Measurements from ENCODE around the gene CNOT4. TPM values are rescaled to one million over a fixed set of nuclear protein-coding genes. Genes with fewer than 3 reads are reported as not detected.
"Not testable (repeated sequence)": the region's sequence is repeated elsewhere in the genome, so short reads cannot be mapped to it uniquely, and the experiment has no call there.

The CNOT4 gene
- total RNA-seq, 1 donor from 2014 or later: 9.4 TPM

- DNase-seq (ENCODE audit: low read depth): no peak
- no peak overlapping the region for H3K4me3 ChIP-seq (ENCODE audit: low read depth, low read length)
- no peak for TF ChIP-seq CTCF (conservative IDR thresholded peaks at IDR 0.05; ENCODE audit: low read depth, low read length)
Measured at GRCh38 chr7:135321556-135321955, 188.3 kb downstream of the CNOT4 start.

GRCh38 chr7:135320953-135321352, 188.9 kb downstream of the CNOT4 start:
- H3K4me3 ChIP-seq (ENCODE audit: low read depth, low read length); DNase-seq (ENCODE audit: low read depth): not testable (repeated sequence)

GRCh38 chr7:135320268-135320667, 189.6 kb downstream of the CNOT4 start:
- H3K4me3 ChIP-seq (ENCODE audit: low read depth, low read length): no peak overlapping the region
- DNase-seq (ENCODE audit: low read depth): no peak
- no peak for TF ChIP-seq CTCF (conservative IDR thresholded peaks at IDR 0.05; ENCODE audit: low read depth, low read length)

GRCh38 chr7:135317676-135318325, 192.1 kb downstream of the CNOT4 start:
- DNase-seq (ENCODE audit: low read depth): peak; percentile 88
- H3K4me3 ChIP-seq (ENCODE audit: low read depth, low read length): peak overlapping the region; percentile 72
- no peak for TF ChIP-seq CTCF (conservative IDR thresholded peaks at IDR 0.05; ENCODE audit: low read depth, low read length)

GRCh38 chr7:135316648-135317313, 193.1 kb downstream of the CNOT4 start:
- peak overlapping the region; percentile 72 for H3K4me3 ChIP-seq (ENCODE audit: low read depth, low read length)
- no peak for DNase-seq (ENCODE audit: low read depth)
- TF ChIP-seq CTCF (conservative IDR thresholded peaks at IDR 0.05; ENCODE audit: low read depth, low read length): no peak

- no peak for DNase-seq (ENCODE audit: low read depth)
- no peak overlapping the region for H3K4me3 ChIP-seq (ENCODE audit: low read depth, low read length)
- no peak for TF ChIP-seq CTCF (conservative IDR thresholded peaks at IDR 0.05; ENCODE audit: low read depth, low read length)
Measured at GRCh38 chr7:135313971-135314370, 195.9 kb downstream of the CNOT4 start.

Other genes with a start within 250 kb of the CNOT4 start
- gene NUP205, start 47.8 kb upstream of the CNOT4 start, total RNA-seq: 89.9 and 91.6 TPM in 2 replicates
- gene STMP1, start 152.4 kb upstream of the CNOT4 start, total RNA-seq: 17.1 and 17.6 TPM in 2 replicates
- gene SLC13A4, start 218.1 kb upstream of the CNOT4 start, total RNA-seq: not detected in 2 replicates
- gene FAM180A, start 238.7 kb upstream of the CNOT4 start, total RNA-seq: not detected in 2 replicates